H7 (cell line): ENCODE results near the gene SYNGR2. TPM values are rescaled to one million over a fixed set of nuclear protein-coding genes. Genes with fewer than 3 reads are reported as not detected.
"Not testable (repeated sequence)": the region's sequence is repeated elsewhere in the genome, so short reads cannot be mapped to it uniquely, and the experiment has no call there.

Source experiments
- DNase-seq: peaks from one replicate; pipeline ENCODE4 v3.0.0; 2012
- H3K27me3 ChIP-seq: 2 replicates; pipeline ENCODE4 v1.6.0; 2011; ENCODE audit warnings: mild to moderate bottlenecking, low read length; ENCODE audit not compliant: control insufficient read depth, insufficient read depth
- H3K36me3 ChIP-seq: replicated peaks from 2 replicates; pipeline ENCODE4 v1.5.1; 2011; ENCODE audit warnings: low read length; ENCODE audit not compliant: control insufficient read depth, insufficient read depth
- H3K4me3 ChIP-seq: 2 replicates; pipeline ENCODE4 v1.5.1; 2011; ENCODE audit warnings: low read depth, mild to moderate bottlenecking, control low read depth, low read length, moderate library complexity; ENCODE audit not compliant: insufficient read depth
- total RNA-seq: library from RNA; depleted of rRNA; stranded (reverse); fragments of >200 nt; shearing (Covaris generic); gene quantifications from 2 replicates; pipeline ENCODE4 v1.2.3, GENCODE V29; 2014

The SYNGR2 gene
- total RNA-seq, 1 experiment from 2014 or later: 24.5 TPM

DNA sequence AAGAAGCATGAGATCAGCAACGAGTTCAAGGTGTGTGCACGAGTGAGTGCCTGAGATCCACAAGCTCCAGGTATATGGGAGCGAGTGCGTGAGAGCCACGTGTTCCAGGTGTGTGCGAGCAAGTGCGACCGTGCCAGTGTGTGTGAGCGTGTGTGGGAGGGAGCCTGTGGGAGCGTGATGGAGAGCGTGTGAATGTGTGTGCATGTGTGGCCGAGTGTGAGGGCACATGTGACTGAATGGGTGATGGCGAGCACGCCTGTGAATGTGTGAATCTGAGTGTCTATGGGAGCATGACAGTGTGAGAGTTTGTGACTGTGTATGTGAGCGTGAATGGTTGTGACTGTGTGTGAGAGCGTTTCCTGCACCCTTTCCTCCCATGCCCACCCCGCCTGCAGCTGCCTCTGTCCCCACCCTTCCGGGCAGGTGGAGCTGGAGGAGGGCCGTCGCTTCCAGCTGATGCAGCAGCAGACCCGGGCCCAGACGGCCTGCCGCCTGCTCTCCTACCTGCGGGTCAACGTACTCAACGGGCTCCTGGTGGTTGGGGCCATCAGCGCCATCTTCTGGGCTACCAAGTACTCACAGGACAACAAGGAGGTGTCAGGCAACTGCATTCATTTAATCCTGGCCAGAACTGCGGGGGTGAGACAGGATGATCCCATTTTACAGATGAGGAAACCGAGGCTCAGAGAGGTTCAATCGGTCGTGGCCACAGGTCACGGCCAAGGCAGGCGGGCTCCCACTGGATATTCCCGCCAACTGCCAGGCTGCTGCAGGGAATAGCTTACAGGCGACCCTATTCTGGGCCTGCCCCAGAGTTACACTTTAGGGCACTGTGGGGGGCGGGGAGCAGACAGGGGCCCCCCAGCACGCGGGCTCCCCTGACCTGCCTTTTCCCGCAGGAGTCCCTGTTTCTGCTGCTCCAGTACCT lies 34.1 kb upstream of the SYNGR2 start:
- peak; percentile 95 for DNase-seq
- no peak overlapping the region for H3K4me3 ChIP-seq
- peaks cover 10% of the 10 kb centered on the region for H3K27me3 ChIP-seq

DNA sequence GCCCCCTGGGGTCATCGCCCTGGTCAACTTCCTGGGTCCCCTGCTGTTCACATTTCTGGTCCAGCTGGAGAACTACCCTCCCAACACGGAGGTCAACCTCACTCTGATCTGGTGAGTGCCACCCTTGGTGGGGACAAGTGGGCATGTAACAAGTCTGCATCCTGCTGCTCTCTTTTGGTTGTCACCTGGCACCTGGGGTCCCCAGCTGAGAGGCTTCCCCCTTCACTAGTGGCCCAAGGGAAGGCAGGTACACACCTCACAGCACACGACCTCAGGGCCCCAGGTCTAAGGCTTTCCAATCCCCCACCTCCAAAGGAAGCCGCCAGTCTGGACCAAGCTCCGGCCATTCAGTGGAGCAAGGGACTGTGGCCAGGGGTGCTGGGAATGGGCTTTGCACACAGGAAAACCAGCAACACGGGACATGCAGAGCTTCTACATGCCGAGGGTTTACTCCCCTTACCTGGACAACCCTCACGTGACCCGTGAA lies 33.4 kb upstream of the SYNGR2 start:
- no peaks in the 10 kb centered on the region for H3K36me3 ChIP-seq
- peaks cover 10% of the 10 kb centered on the region for H3K27me3 ChIP-seq
- H3K4me3 ChIP-seq: no peak overlapping the region
- no peak for DNase-seq

More for the DNA sequence above, 34.1 kb upstream of the SYNGR2 start:
- no peaks in the 10 kb centered on the region for H3K36me3 ChIP-seq

- H3K4me3 ChIP-seq: no peak overlapping the region
- no peak for DNase-seq
- H3K27me3 ChIP-seq: peaks cover 12% of the 10 kb centered on the region
- H3K36me3 ChIP-seq: no peaks in the 10 kb centered on the region
These were observed 32.4 kb upstream of the SYNGR2 start for GRCh38 chr17:78135858-78136500.

- Histone ChIP-seq H3K36me3 (no peaks in the 10 kb centered on the region), H3K4me3 (no peak overlapping the region)
- DNase-seq: peak; percentile 83
These were observed 30.8 kb upstream of the SYNGR2 start for GRCh38 chr17:78137392-78138203.

DNA sequence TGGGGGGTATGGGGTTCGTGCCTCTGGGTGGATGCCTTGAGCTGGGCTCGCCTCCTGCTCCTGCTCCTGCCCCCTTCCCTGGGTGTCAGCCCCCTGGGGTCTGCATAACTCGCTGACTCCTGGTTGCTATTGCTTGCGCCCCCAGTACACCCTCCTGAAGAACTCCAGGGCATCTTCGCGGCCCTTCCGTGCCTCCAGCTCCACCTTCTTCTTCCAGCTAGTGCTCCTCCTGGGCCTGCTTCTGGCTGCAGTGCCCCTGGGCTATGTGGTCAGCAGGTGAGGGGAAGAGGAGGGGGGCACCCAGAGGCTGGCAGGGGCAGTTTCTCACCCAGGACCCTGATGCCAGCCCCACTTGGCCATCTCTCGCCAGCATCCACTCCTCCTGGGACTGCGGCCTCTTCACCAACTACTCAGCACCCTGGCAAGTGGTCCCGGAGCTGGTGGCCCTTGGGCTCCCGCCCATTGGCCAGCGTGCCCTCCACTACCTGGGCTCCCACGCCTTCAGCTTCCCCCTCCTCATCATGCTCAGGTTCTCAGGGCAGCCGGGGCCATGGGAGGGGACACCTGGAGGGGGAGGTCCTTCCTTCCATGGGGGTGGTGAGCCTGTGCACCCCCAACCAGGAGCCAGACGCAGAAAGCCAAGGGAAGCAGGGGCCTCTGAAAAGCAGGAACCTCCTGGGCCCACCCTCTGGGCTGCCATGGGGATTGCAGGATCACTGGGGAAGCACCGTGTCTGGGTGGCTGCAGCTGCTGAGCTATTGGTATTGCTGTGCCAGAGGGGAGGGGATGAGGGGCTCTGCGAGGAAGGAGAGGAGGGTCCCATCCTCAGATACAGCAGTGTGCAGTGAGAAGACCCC lies 29.9 kb upstream of the SYNGR2 start:
- no peak overlapping the region for H3K4me3 ChIP-seq

More at GRCh38 chr17:78137392-78138203, 30.8 kb upstream of the SYNGR2 start:
- peaks cover 10% of the 10 kb centered on the region for H3K27me3 ChIP-seq

GRCh38 chr17:78139861-78140168 lies 28.6 kb upstream of the SYNGR2 start:
- H3K4me3 ChIP-seq, H3K27me3 ChIP-seq, DNase-seq, H3K36me3 ChIP-seq: not testable (repeated sequence)

More for the DNA sequence above, 29.9 kb upstream of the SYNGR2 start:
- Histone ChIP-seq H3K27me3 (peaks cover 5% of the 10 kb centered on the region), H3K36me3 (no peaks in the 10 kb centered on the region)
- DNase-seq: peak; percentile 66

- DNase-seq: peak; percentile 99
- Histone ChIP-seq H3K4me3 (peak overlapping the region; percentile 31), H3K27me3 (peaks cover 2% of the 10 kb centered on the region; the same call in 1 of the 2 replicates), H3K36me3 (no peaks in the 10 kb centered on the region)
These were observed 28.0 kb upstream of the SYNGR2 start for GRCh38 chr17:78140169-78141051.

DNA sequence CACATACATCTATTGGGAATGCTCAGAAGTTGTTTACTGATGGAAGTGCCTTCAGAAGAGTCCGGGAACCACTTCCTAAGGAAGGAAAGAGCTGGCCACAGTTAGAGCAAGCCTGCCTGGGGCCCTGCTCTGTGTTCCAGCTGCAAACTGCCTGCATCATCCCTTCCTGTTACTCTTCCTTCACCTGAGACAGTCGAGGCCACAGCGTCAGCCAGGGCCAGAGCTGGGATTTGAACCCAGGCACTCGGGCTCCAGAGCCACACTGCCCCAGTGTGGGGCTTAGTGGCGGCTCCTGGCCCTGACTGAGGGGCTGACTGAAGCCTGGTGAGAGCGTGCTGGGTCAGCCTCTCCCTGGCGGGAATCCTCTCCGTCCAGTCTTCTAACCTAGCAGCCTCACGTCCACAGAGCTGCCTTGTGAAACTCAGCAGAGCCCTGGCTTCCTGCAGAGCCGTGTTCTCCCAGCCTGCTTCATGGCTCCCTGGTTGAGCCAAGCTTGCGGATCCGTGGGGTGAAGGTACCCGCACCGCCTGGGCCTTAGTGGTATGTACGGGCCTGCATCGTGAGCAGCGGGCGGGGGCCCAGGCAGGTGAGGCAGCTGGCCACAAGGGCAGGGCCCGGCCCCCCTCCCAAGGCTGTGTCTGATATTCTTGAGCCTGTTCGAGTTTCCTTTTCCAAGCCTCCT lies 26.8 kb upstream of the SYNGR2 start:
- Histone ChIP-seq H3K27me3 (peaks cover 2% of the 10 kb centered on the region; the same call in 1 of the 2 replicates), H3K4me3 (no peak overlapping the region), H3K36me3 (no peaks in the 10 kb centered on the region)
- peak; percentile 55 for DNase-seq

DNA sequence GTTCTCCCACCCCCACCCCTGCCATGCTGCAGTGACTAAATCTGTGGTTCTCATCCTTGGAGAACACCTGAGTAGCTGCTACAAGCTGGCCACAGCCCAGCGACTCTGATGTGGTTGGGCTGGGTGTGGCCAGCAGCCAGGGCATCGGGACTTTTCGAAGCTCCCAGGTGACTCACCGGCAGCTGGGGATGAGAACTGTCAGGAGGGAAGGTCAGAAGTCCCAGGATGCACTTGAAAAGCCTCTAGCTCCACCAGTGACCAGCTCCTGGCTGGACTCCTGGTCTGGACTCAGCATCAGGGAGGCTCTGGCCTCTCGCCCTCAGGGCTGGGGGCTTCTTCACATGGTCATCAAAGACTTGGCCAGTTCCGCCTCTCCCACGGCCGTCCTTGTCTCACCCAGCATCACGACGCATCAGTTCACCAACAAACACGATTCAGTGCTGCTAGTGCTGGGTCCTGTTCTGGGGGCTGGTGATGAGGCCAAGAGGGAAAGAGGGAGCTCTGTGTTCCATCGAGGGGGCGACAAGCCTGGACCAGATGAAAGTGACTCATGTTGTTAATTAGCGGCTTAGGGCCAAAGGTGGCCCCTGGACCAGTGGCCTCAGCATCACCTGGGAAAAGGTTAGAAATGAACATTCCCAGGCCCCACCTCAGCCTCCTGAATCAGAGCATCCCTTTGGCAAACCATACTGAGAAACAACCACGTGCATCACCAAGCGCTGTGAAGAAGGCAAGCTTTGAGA lies 26.1 kb upstream of the SYNGR2 start:
- no peak for DNase-seq
- Histone ChIP-seq H3K4me3 (no peak overlapping the region), H3K27me3 (peaks cover 2% of the 10 kb centered on the region; the same call in 1 of the 2 replicates), H3K36me3 (no peaks in the 10 kb centered on the region)

DNA sequence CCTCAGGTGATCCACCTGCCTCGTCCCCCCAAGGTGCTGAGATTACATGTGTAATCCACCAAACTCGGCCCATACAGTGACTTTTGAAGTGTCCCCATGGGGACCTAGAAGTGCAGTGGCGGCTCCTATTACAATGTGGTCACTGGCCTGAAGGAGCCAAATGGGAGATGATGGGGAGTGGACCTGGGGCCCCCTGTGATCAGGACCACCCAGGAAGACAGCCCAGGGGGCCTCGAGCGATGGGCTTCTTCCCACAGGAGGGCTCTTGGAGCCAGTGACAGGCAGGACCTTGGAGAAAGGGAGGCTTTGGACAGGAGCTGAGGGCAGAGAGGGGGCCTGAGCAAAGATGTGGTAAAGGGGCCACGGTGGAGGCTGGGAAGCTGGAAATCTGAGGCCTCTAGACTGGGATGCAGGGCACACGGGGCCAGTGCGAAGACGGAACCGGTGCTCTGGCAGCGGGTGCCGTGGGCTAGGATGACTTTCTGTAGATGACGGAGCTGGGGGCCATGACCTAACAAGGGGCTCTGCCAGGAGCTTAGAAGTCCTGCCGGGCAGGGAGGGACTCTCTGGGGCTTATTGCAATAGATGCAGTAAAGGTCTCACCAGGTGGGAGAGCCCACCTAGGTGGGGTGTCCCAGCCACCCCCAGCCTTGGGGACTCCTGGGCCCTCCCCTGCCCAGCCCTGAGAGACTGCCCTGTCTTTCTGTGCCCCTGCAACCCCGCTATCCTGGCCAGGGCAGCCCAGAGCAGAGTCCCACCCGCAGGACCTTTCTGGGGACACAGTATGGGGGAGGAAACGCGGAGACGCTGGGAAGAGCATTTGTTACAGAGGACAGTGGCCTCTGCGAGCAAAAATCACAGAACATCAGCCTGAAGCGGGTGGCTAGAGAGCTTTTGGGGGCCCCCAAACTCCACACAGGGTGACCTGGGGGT lies 24.9 kb upstream of the SYNGR2 start:
- Histone ChIP-seq H3K27me3 (peaks cover 2% of the 10 kb centered on the region; the same call in 1 of the 2 replicates), H3K4me3 (no peak overlapping the region), H3K36me3 (no peaks in the 10 kb centered on the region)
- no peak for DNase-seq

DNA sequence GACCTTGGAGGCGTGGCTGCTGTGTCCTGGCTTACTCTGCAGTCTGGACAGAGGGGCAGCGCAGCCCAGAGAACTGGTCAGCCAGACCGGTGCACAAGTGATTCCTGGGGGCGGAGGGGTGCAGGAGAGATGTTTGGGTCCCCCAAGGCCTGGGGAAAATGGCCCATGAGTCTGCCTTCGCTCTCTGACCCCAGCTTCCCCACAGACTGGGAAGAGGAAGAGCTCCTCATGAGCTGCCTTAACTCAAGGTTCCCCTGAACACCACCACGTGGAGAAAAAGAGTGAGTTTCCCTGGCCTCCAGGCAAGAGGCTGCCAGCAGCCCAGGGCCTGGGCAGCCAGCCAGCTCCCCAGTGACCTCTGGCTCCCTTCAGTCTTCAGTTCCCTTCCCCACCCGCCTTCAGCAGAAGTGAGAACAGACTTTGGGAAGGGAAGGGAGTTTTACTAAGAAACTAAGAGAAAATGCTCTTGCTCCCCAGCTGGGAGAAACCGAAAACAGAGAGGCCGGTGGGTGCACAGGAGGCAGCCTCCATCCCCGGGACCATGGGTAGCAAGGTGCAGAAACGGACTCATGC lies 24.1 kb upstream of the SYNGR2 start:
- DNase-seq: no peak
- H3K4me3 ChIP-seq: no peak overlapping the region
- H3K36me3 ChIP-seq: no peaks in the 10 kb centered on the region

More for the DNA sequence above, 24.1 kb upstream of the SYNGR2 start:
- peaks cover 2% of the 10 kb centered on the region; the same call in 1 of the 2 replicates for H3K27me3 ChIP-seq
